ENCODE results near the gene CREB3L2.

GRCh38 chr7:137996871-137997270 lies 5.0 kb downstream of the CREB3L2 start:
- TF ChIP-seq CTCF (IDR thresholded peaks at IDR 0.05): no peak
- TF ChIP-seq POLR2A (IDR thresholded peaks at IDR 0.05): no peak
- no peak for TF ChIP-seq EP300 (IDR thresholded peaks at IDR 0.05)

Data from ovary (tissue), 3 donors.